Measurements from ENCODE around the gene GLRX3.

Gene GLRX3

GRCh38 chr10:130169136-130169859, 33.1 kb downstream of the GLRX3 start:
- 79 to 93% methylated on average over 4 of the region's 9 CpGs for WGBS, 2 experiments (ENCODE audit: insufficient coverage in 2 of 2)
- Histone ChIP-seq H3K9me3 (ENCODE audit: control insufficient read depth, low read length) (no peaks in the 10 kb centered on the region), H3K36me3 (ENCODE audit: control insufficient read depth, insufficient read depth, low read length) (peaks cover 82% of the 10 kb centered on the region), H3K27ac (ENCODE audit: low read depth, low read length, severe bottlenecking) (no peak overlapping the region), H3K4me1 (ENCODE audit: control insufficient read depth, insufficient read depth, low read length, poor library complexity, severe bottlenecking) (no peaks in the 10 kb centered on the region), H3K4me3 (ENCODE audit: extremely low read depth, insufficient read depth, low read length, poor library complexity, severe bottlenecking) (no peak overlapping the region)

- Histone ChIP-seq H3K4me1 (ENCODE audit: control insufficient read depth, insufficient read depth, low read length, poor library complexity, severe bottlenecking) (no peaks in the 10 kb centered on the region), H3K4me3 (ENCODE audit: extremely low read depth, insufficient read depth, low read length, poor library complexity, severe bottlenecking) (no peak overlapping the region), H3K9me3 (ENCODE audit: control insufficient read depth, low read length) (no peaks in the 10 kb centered on the region), H3K27ac (ENCODE audit: low read depth, low read length, severe bottlenecking) (no peak overlapping the region), H3K36me3 (ENCODE audit: control insufficient read depth, insufficient read depth, low read length) (peaks cover 87% of the 10 kb centered on the region)
- 85 to 97% methylated on average over 3 of the region's 3 CpGs for WGBS, 2 experiments (ENCODE audit: insufficient coverage in 2 of 2)
These were observed 35.0 kb downstream of the GLRX3 start for GRCh38 chr10:130171196-130171595.

DNA sequence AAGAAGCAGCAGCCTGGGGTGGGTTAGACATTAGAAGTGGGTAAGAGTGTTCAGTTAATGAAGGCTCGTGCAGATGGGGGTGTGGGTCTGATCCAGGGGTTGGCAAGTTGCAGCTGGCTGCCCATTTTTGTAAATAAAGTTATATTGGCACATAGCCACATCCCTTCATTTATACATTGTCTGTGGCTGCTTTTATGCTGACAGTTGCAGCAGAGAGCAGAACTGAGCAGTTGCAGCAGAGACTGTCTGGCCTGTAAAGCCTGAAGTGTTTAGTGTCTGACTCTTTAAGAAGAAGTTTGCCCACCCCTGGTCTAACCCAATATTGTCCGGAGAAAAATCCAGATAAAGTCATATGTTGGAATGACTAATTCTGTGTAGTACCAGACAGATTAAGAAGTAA, 38.1 kb downstream of the GLRX3 start:
- Histone ChIP-seq H3K4me3 (ENCODE audit: extremely low read depth, insufficient read depth, low read length, poor library complexity, severe bottlenecking) (no peak overlapping the region), H3K27ac (ENCODE audit: low read depth, low read length, severe bottlenecking) (no peak overlapping the region), H3K4me1 (ENCODE audit: control insufficient read depth, insufficient read depth, low read length, poor library complexity, severe bottlenecking) (no peaks in the 10 kb centered on the region), H3K9me3 (ENCODE audit: control insufficient read depth, low read length) (no peaks in the 10 kb centered on the region), H3K36me3 (ENCODE audit: control insufficient read depth, insufficient read depth, low read length) (peaks cover 78% of the 10 kb centered on the region)
- 100% methylated on average over 1 of the region's 2 CpGs; no CpG with 5 or more reads in 1 of the 2 experiments for WGBS, 2 experiments (ENCODE audit: insufficient coverage in 2 of 2)

GRCh38 chr10:130175074-130175473, 38.9 kb downstream of the GLRX3 start:
- H3K9me3 ChIP-seq (ENCODE audit: control insufficient read depth, low read length) = no peaks in the 10 kb centered on the region
- no peak overlapping the region for H3K27ac ChIP-seq (ENCODE audit: low read depth, low read length, severe bottlenecking)
- H3K36me3 ChIP-seq (ENCODE audit: control insufficient read depth, insufficient read depth, low read length) = peaks cover 75% of the 10 kb centered on the region
- WGBS, 2 experiments (ENCODE audit: insufficient coverage in 2 of 2) = 95 to 97% methylated on average over 3 to 4 of the region's 4 CpGs
- H3K4me3 ChIP-seq (ENCODE audit: extremely low read depth, insufficient read depth, low read length, poor library complexity, severe bottlenecking) = no peak overlapping the region
- H3K4me1 ChIP-seq (ENCODE audit: control insufficient read depth, insufficient read depth, low read length, poor library complexity, severe bottlenecking) = no peaks in the 10 kb centered on the region

DNA sequence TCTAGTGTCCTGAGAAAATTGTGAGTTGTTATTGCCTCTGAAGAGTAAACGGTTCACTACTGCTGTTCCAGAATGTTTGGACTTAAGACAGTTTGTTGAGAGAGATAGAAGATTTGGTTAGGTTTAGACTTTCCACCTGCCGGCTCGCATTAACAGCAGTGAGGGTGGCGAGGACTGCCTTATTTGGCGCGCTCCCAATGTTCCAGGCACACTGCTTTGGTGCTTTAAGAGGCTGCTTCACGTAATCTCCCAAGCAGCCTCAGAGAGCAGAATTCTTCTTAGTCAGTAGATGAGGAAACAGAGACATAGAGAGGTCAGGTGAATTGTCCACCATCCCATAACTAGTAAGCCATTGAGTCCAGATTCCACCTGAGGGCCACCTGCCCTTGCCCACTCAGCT, 41.1 kb downstream of the GLRX3 start:
- WGBS, 2 experiments (ENCODE audit: insufficient coverage in 2 of 2) = 98 to 99% methylated on average over 6 to 7 of the region's 7 CpGs

GRCh38 chr10:130179640-130180039, 43.4 kb downstream of the GLRX3 start:
- WGBS, 2 experiments (ENCODE audit: insufficient coverage in 2 of 2) = 40 to 58% methylated on average over 3 to 4 of the region's 4 CpGs
- Histone ChIP-seq H3K27ac (ENCODE audit: low read depth, low read length, severe bottlenecking) (no peak overlapping the region), H3K36me3 (ENCODE audit: control insufficient read depth, insufficient read depth, low read length) (peaks cover 83% of the 10 kb centered on the region), H3K9me3 (ENCODE audit: control insufficient read depth, low read length) (no peaks in the 10 kb centered on the region), H3K4me3 (ENCODE audit: extremely low read depth, insufficient read depth, low read length, poor library complexity, severe bottlenecking) (no peak overlapping the region), H3K4me1 (ENCODE audit: control insufficient read depth, insufficient read depth, low read length, poor library complexity, severe bottlenecking) (no peaks in the 10 kb centered on the region)

More for the DNA sequence above, 41.1 kb downstream of the GLRX3 start:
- Histone ChIP-seq H3K27ac (ENCODE audit: low read depth, low read length, severe bottlenecking) (no peak overlapping the region), H3K9me3 (ENCODE audit: control insufficient read depth, low read length) (no peaks in the 10 kb centered on the region), H3K4me3 (ENCODE audit: extremely low read depth, insufficient read depth, low read length, poor library complexity, severe bottlenecking) (no peak overlapping the region), H3K4me1 (ENCODE audit: control insufficient read depth, insufficient read depth, low read length, poor library complexity, severe bottlenecking) (no peaks in the 10 kb centered on the region), H3K36me3 (ENCODE audit: control insufficient read depth, insufficient read depth, low read length) (peaks cover 82% of the 10 kb centered on the region)

GRCh38 chr10:130180416-130180815, 44.2 kb downstream of the GLRX3 start:
- H3K4me3 ChIP-seq (ENCODE audit: extremely low read depth, insufficient read depth, low read length, poor library complexity, severe bottlenecking) = no peak overlapping the region
- WGBS, 2 experiments (ENCODE audit: insufficient coverage in 2 of 2) = no CpG with 5 or more reads among the region's 1 CpG
- no peaks in the 10 kb centered on the region for H3K4me1 ChIP-seq (ENCODE audit: control insufficient read depth, insufficient read depth, low read length, poor library complexity, severe bottlenecking)
- peaks cover 83% of the 10 kb centered on the region for H3K36me3 ChIP-seq (ENCODE audit: control insufficient read depth, insufficient read depth, low read length)
- no peak overlapping the region for H3K27ac ChIP-seq (ENCODE audit: low read depth, low read length, severe bottlenecking)
- H3K9me3 ChIP-seq (ENCODE audit: control insufficient read depth, low read length) = no peaks in the 10 kb centered on the region

- Histone ChIP-seq H3K27ac (ENCODE audit: low read depth, low read length, severe bottlenecking) (no peak overlapping the region), H3K4me3 (ENCODE audit: extremely low read depth, insufficient read depth, low read length, poor library complexity, severe bottlenecking) (no peak overlapping the region), H3K36me3 (ENCODE audit: control insufficient read depth, insufficient read depth, low read length) (peaks cover 89% of the 10 kb centered on the region), H3K9me3 (ENCODE audit: control insufficient read depth, low read length) (no peaks in the 10 kb centered on the region), H3K4me1 (ENCODE audit: control insufficient read depth, insufficient read depth, low read length, poor library complexity, severe bottlenecking) (no peaks in the 10 kb centered on the region)
- WGBS, 2 experiments (ENCODE audit: insufficient coverage in 2 of 2) = 87% methylated on average over 3 of the region's 5 CpGs; no CpG with 5 or more reads in 1 of the 2 experiments
These were observed 45.7 kb downstream of the GLRX3 start for GRCh38 chr10:130181858-130182257.

- Histone ChIP-seq H3K4me1 (ENCODE audit: control insufficient read depth, insufficient read depth, low read length, poor library complexity, severe bottlenecking) (no peaks in the 10 kb centered on the region), H3K27ac (ENCODE audit: low read depth, low read length, severe bottlenecking) (no peak overlapping the region), H3K36me3 (ENCODE audit: control insufficient read depth, insufficient read depth, low read length) (peaks cover 82% of the 10 kb centered on the region), H3K9me3 (ENCODE audit: control insufficient read depth, low read length) (no peaks in the 10 kb centered on the region), H3K4me3 (ENCODE audit: extremely low read depth, insufficient read depth, low read length, poor library complexity, severe bottlenecking) (no peak overlapping the region)
- 97 to 98% methylated on average over 11 of the region's 11 CpGs for WGBS, 2 experiments (ENCODE audit: insufficient coverage in 2 of 2)
These were observed 49.4 kb downstream of the GLRX3 start for GRCh38 chr10:130185591-130185990.

GRCh38 chr10:130188195-130189175, 52.3 kb downstream of the GLRX3 start:
- no peak overlapping the region for H3K27ac ChIP-seq (ENCODE audit: low read depth, low read length, severe bottlenecking)
- no peak overlapping the region for H3K4me3 ChIP-seq (ENCODE audit: extremely low read depth, insufficient read depth, low read length, poor library complexity, severe bottlenecking)
- no peaks in the 10 kb centered on the region for H3K9me3 ChIP-seq (ENCODE audit: control insufficient read depth, low read length)
- 96 to 98% methylated on average over 12 to 27 of the region's 28 CpGs for WGBS, 2 experiments (ENCODE audit: insufficient coverage in 2 of 2)
- peaks cover 1% of the 10 kb centered on the region for H3K4me1 ChIP-seq (ENCODE audit: control insufficient read depth, insufficient read depth, low read length, poor library complexity, severe bottlenecking)
- H3K36me3 ChIP-seq (ENCODE audit: control insufficient read depth, insufficient read depth, low read length) = peaks cover 53% of the 10 kb centered on the region

Measured in mesodermal cell (in vitro differentiated cells).